ENCODE data around the gene ADPRHL1. TPM values are rescaled to one million over a fixed set of nuclear protein-coding genes. Genes with fewer than 3 reads are reported as not detected.

Gene ADPRHL1
- total RNA-seq, 1 experiment from 2014 or later, result 4.9 TPM

- Histone ChIP-seq H3K27me3 (replicated peaks; ENCODE audit: control insufficient read depth, insufficient read depth, low read length) (no peaks in the 10 kb centered on the region), H3K36me3 (ENCODE audit: control insufficient read depth, insufficient read depth, low read length) (no peaks in the 10 kb centered on the region), H3K9me3 (no peaks in the 10 kb centered on the region), H3K4me3 (ENCODE audit: low read depth, low read length) (no peak overlapping the region), H3K4me1 (peaks cover 4% of the 10 kb centered on the region; the same call in 1 of the 2 replicates)
- intact Hi-C loops (cut with micrococcal nuclease; ENCODE audit: unreplicated experiment), result loop anchor here (5.0 kb wide), 1 partner anchor 64 kb away; the partner anchor contains the start of gene LAMP1
- TF ChIP-seq, protein P1, sequence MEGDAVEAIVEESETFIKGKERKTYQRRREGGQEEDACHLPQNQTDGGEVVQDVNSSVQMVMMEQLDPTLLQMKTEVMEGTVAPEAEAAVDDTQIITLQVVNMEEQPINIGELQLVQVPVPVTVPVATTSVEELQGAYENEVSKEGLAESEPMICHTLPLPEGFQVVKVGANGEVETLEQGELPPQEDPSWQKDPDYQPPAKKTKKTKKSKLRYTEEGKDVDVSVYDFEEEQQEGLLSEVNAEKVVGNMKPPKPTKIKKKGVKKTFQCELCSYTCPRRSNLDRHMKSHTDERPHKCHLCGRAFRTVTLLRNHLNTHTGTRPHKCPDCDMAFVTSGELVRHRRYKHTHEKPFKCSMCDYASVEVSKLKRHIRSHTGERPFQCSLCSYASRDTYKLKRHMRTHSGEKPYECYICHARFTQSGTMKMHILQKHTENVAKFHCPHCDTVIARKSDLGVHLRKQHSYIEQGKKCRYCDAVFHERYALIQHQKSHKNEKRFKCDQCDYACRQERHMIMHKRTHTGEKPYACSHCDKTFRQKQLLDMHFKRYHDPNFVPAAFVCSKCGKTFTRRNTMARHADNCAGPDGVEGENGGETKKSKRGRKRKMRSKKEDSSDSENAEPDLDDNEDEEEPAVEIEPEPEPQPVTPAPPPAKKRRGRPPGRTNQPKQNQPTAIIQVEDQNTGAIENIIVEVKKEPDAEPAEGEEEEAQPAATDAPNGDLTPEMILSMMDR (IDR thresholded peaks at IDR 0.05; ENCODE audit: insufficient read depth in 1 of 2, low read depth in 1 of 2, low read length in 1 of 2, severe bottlenecking in 1 of 2, unreplicated experiment in 1 of 2), result no peak
- Mint-ChIP-seq H3K4me1 (ENCODE audit: low read depth, unreplicated experiment) (peaks cover 19% of the 10 kb centered on the region), H3K36me3 (ENCODE audit: insufficient read depth, unreplicated experiment) (peaks cover 26% of the 10 kb centered on the region), H3K27me3 (ENCODE audit: insufficient read depth, unreplicated experiment) (no peaks in the 10 kb centered on the region), H3K9me3 (ENCODE audit: unreplicated experiment) (no peaks in the 10 kb centered on the region), H3K4me3 (ENCODE audit: unreplicated experiment) (no peak overlapping the region), H3K27ac (ENCODE audit: unreplicated experiment) (no peak overlapping the region)
- BruUV-seq (replicated peaks), result no TSS peak
- DNase-seq, result no peak
- ChIA-PET POLR2A (no interaction called here), CTCF (no interaction called here)
Measured at GRCh38 chr13:113361406-113361805, 91.9 kb downstream of the ADPRHL1 start.

GRCh38 chr13:113360446-113360845 is 92.8 kb downstream of the ADPRHL1 start:
- H3K4me3 Mint-ChIP-seq (ENCODE audit: unreplicated experiment), result no peak overlapping the region
- Histone ChIP-seq H3K4me3 (ENCODE audit: low read depth, low read length) (no peak overlapping the region), H3K9me3 (no peaks in the 10 kb centered on the region), H3K27me3 (replicated peaks; ENCODE audit: control insufficient read depth, insufficient read depth, low read length) (no peaks in the 10 kb centered on the region), H3K4me1 (peaks cover 4% of the 10 kb centered on the region; the same call in 1 of the 2 replicates), H3K36me3 (ENCODE audit: control insufficient read depth, insufficient read depth, low read length) (no peaks in the 10 kb centered on the region)
- intact Hi-C loops (cut with micrococcal nuclease; ENCODE audit: unreplicated experiment), result loop anchor here (5.0 kb wide), 1 partner anchor 63 kb away; the partner anchor contains the start of gene LAMP1
- DNase-seq, result no peak
- H3K27ac Mint-ChIP-seq (ENCODE audit: unreplicated experiment), result no peak overlapping the region
- BruUV-seq (replicated peaks), result no TSS peak
- no peaks in the 10 kb centered on the region for H3K27me3 Mint-ChIP-seq (ENCODE audit: insufficient read depth, unreplicated experiment)
- ChIA-PET CTCF (no interaction called here), POLR2A (interaction anchor here (0.6 kb wide), 1 partner anchor 37 kb away, joined by 3 read pairs; no protein-coding TSS in a partner anchor)
- TF ChIP-seq, protein P1 (IDR thresholded peaks at IDR 0.05; ENCODE audit: insufficient read depth in 1 of 2, low read depth in 1 of 2, low read length in 1 of 2, severe bottlenecking in 1 of 2, unreplicated experiment in 1 of 2), result no peak
- peaks cover 22% of the 10 kb centered on the region for H3K36me3 Mint-ChIP-seq (ENCODE audit: insufficient read depth, unreplicated experiment)
- no peaks in the 10 kb centered on the region for H3K9me3 Mint-ChIP-seq (ENCODE audit: unreplicated experiment)
- peaks cover 14% of the 10 kb centered on the region for H3K4me1 Mint-ChIP-seq (ENCODE audit: low read depth, unreplicated experiment)

GRCh38 chr13:113359571-113359970 is 93.7 kb downstream of the ADPRHL1 start:
- Histone ChIP-seq H3K4me1 (peaks cover 4% of the 10 kb centered on the region; the same call in 1 of the 2 replicates), H3K27me3 (replicated peaks; ENCODE audit: control insufficient read depth, insufficient read depth, low read length) (no peaks in the 10 kb centered on the region), H3K36me3 (ENCODE audit: control insufficient read depth, insufficient read depth, low read length) (no peaks in the 10 kb centered on the region), H3K4me3 (ENCODE audit: low read depth, low read length) (no peak overlapping the region), H3K9me3 (no peaks in the 10 kb centered on the region)
- H3K27me3 Mint-ChIP-seq (ENCODE audit: insufficient read depth, unreplicated experiment), result no peaks in the 10 kb centered on the region
- CTCF ChIA-PET, result no interaction called here
- POLR2A ChIA-PET, result interaction anchor here (0.6 kb wide), 1 partner anchor 38 kb away, joined by 3 read pairs; no protein-coding TSS in a partner anchor
- peaks cover 11% of the 10 kb centered on the region for H3K4me1 Mint-ChIP-seq (ENCODE audit: low read depth, unreplicated experiment)
- H3K36me3 Mint-ChIP-seq (ENCODE audit: insufficient read depth, unreplicated experiment), result peaks cover 24% of the 10 kb centered on the region
- intact Hi-C loops (cut with micrococcal nuclease; ENCODE audit: unreplicated experiment), result no loop called here
- TF ChIP-seq, protein P1 (IDR thresholded peaks at IDR 0.05; ENCODE audit: insufficient read depth in 1 of 2, low read depth in 1 of 2, low read length in 1 of 2, severe bottlenecking in 1 of 2, unreplicated experiment in 1 of 2), result no peak
- no peak for DNase-seq
- BruUV-seq (replicated peaks), result no TSS peak
- H3K4me3 Mint-ChIP-seq (ENCODE audit: unreplicated experiment), result no peak overlapping the region
- H3K9me3 Mint-ChIP-seq (ENCODE audit: unreplicated experiment), result no peaks in the 10 kb centered on the region
- no peak overlapping the region for H3K27ac Mint-ChIP-seq (ENCODE audit: unreplicated experiment)
